Ishikawa (cell line): Measurements from ENCODE around the gene RNF151.

Experiments
- EP300 ChIP-seq: IDR thresholded peaks from 2 replicates; pipeline ENCODE4 v1.6.1; 2012; ENCODE audit warnings: borderline replicate concordance
- FOXM1 ChIP-seq: IDR thresholded peaks from 2 replicates; pipeline ENCODE4 v1.6.1; 2012; ENCODE audit warnings: low read depth, borderline replicate concordance
- NFIC ChIP-seq: IDR thresholded peaks from 2 replicates; pipeline ENCODE4 v1.6.1; 2012
- TAF1 ChIP-seq: IDR thresholded peaks from 2 replicates; pipeline ENCODE4 v1.6.1; 2012; ENCODE audit warnings: low read depth, mild to moderate bottlenecking
- TEAD4 ChIP-seq: IDR thresholded peaks from 2 replicates; pipeline ENCODE4 v1.6.1; 2012
- TF ChIP-seq, protein P1 (sequence below): IDR thresholded peaks from 2 replicates; pipeline ENCODE4 v1.6.1; 2012
- TF ChIP-seq, protein P2 (sequence below): IDR thresholded peaks from 2 replicates; pipeline ENCODE4 v1.6.1; 2012
- TF ChIP-seq, protein P3 (sequence below): IDR thresholded peaks from 2 replicates; pipeline ENCODE4 v1.6.1; 2012; ENCODE audit warnings: low read depth, mild to moderate bottlenecking

DNA sequence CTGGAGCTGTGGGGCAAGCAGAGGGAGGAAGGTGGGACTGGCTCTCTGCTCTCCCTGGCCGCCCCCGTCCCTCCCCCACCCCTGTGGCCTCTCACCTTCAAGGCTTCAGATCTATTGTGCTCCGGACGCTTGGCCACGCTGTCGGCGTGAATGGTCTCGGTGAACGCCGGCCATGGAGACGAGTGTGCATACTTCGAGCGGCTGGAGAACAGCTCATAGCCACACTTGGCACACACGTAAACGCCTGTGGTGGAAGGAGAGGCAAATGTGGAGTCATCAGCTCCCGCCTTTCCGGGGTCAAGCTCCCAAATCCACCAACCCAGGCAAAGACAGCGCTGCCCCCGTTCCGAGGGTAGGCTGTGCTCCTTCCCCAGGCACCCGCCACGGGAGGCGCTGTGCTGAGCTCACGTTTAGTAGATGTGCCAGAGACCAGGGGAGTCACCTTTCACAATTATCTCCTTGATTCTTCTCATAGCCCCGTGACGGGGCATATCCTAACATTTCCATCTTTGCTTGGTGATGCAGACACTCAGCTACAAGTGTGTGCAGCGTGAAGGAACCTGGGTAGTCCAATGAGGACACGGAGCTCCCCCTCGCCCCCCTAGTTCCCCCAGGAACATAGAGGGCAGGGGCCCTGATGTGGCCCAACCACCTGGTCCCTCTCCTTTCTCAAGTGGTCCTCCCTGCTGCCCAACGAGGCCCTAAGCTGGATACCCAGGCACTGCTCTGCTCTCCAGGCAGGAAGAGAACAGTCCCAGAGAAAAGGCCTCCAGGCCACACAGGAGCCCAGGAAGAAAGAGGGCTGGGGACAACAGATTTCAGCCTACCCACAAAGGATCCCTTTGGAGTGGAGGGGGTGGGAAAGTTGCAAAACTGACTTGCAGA is 25.3 kb upstream of the RNF151 start:
- TF ChIP-seq TEAD4 (no peak), TAF1 (no peak), EP300 (no peak), NFIC (no peak), FOXM1 (no peak)
- TF ChIP-seq, protein P1, sequence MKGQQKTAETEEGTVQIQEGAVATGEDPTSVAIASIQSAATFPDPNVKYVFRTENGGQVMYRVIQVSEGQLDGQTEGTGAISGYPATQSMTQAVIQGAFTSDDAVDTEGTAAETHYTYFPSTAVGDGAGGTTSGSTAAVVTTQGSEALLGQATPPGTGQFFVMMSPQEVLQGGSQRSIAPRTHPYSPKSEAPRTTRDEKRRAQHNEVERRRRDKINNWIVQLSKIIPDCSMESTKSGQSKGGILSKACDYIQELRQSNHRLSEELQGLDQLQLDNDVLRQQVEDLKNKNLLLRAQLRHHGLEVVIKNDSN = no peak
- TF ChIP-seq, protein P2, sequence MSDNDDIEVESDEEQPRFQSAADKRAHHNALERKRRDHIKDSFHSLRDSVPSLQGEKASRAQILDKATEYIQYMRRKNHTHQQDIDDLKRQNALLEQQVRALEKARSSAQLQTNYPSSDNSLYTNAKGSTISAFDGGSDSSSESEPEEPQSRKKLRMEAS = no peak
- TF ChIP-seq, protein P3, sequence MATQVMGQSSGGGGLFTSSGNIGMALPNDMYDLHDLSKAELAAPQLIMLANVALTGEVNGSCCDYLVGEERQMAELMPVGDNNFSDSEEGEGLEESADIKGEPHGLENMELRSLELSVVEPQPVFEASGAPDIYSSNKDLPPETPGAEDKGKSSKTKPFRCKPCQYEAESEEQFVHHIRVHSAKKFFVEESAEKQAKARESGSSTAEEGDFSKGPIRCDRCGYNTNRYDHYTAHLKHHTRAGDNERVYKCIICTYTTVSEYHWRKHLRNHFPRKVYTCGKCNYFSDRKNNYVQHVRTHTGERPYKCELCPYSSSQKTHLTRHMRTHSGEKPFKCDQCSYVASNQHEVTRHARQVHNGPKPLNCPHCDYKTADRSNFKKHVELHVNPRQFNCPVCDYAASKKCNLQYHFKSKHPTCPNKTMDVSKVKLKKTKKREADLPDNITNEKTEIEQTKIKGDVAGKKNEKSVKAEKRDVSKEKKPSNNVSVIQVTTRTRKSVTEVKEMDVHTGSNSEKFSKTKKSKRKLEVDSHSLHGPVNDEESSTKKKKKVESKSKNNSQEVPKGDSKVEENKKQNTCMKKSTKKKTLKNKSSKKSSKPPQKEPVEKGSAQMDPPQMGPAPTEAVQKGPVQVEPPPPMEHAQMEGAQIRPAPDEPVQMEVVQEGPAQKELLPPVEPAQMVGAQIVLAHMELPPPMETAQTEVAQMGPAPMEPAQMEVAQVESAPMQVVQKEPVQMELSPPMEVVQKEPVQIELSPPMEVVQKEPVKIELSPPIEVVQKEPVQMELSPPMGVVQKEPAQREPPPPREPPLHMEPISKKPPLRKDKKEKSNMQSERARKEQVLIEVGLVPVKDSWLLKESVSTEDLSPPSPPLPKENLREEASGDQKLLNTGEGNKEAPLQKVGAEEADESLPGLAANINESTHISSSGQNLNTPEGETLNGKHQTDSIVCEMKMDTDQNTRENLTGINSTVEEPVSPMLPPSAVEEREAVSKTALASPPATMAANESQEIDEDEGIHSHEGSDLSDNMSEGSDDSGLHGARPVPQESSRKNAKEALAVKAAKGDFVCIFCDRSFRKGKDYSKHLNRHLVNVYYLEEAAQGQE = no peak
